Hematopoietic multipotent progenitor cell (in vitro differentiated cells): ENCODE measurements around the gene SPHK1. TPM values are rescaled to one million over a fixed set of nuclear protein-coding genes. Genes with fewer than 3 reads are reported as not detected.

Experiments
- DNase-seq, 3 donors: peaks; one replicate each; pipeline ENCODE4 v3.0.0-alpha.2; 2011 to 2015; ENCODE audit warnings: low read depth in 2 of 3, low spot score in 2 of 3
- total RNA-seq: library from RNA; depleted of rRNA; stranded (reverse); fragments of >200 nt; gene quantifications from one replicate; pipeline ENCODE4 v1.2.3, GENCODE V29; 2012

SPHK1 gene
- total RNA-seq, 1 donor = 7.5 TPM

DNA sequence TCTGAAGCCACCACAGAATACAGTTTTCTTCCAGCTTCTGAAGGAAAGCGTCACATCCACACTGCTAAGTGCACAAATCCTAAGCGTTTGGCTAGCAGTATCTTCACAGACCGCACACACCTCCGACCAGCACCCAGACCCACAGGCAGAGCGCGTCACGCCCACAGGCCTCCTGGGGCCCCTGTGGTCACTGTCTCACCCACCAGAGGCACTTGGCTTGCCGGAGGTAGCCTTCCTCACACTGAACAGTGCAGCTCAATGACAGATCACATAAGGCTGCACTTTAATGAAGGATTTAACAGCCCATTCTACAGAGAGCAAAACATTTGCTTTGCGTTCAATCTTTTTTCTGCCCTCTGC, 21.2 kb downstream of the SPHK1 start:
- DNase-seq = no peak

DNA sequence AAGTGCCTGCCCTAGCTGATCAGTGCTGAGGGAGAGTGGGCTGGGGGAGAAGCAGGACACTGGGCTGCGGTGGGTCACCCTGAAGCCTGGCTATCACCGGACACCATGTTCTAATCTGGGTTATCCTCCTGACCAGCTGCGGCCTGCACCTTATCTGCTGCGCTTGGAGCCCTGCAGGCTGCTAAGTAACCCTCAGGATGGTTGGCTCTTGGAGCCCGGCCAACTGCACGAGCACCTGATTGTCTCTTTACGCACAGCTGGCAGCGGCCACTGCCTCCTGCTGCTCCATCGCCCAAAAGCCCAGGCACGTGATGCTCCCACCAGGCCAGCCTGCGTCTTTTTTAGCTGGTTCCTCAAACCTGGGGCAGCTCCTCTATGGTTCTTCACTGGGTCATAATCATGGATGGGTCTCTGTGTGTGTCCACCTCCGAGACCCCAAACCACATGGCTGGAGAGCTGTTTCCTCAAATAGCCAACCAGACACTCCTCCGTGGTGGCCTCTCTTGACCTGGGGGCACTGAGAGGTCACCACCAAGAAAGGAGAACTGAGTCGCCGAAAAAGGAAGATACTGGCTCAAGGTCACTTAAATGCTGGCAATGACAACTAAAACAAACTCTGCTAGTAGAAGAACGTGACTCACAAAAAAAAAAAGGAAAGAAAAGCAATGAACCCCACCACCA, 21.7 kb downstream of the SPHK1 start:
- no peak for DNase-seq

- DNase-seq = no peak
These were observed 23.1 kb downstream of the SPHK1 start for GRCh38 chr17:76407509-76407908.

DNA sequence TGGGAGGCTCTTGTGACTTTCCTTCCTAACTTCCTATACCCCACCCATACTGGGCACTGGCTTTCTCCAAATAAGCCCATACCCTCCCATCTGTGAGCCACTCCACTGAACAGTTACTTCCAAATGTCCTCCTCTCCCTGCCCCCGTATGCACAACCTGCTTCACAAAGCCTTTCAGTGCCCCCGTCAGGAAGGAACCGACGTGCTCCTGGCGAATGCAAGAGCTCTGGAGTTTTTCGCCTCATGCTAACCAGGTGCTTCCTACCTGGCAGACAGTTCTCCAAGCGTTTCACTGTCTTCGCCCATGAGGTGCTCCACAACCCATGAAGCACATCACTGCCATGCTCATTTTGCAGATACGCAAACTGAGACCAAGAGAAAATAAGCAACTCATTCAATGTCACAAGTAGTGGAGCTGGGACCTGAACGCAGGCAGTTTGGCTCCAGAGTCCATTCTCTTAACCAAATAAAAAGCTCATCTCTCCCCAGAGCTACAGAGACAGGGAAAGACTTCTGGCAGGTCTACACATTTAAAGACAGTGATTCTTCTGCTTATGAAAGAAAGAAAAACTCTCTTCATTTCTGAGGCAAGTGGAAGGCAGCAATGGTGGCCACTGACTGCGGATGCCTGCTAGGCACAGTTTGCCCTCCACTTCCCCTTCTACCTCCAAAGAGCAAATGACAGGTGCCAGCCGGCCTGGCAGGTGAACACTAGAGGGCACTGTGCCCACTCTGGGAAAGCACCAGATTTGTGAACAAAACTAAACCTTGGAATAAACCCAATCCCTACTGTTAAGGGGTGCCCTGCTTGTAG, 23.8 kb downstream of the SPHK1 start:
- peak; percentile 47 to 89 (median 71) for DNase-seq

GRCh38 chr17:76410328-76410965, 26.0 kb downstream of the SPHK1 start:
- DNase-seq = no peak

DNA sequence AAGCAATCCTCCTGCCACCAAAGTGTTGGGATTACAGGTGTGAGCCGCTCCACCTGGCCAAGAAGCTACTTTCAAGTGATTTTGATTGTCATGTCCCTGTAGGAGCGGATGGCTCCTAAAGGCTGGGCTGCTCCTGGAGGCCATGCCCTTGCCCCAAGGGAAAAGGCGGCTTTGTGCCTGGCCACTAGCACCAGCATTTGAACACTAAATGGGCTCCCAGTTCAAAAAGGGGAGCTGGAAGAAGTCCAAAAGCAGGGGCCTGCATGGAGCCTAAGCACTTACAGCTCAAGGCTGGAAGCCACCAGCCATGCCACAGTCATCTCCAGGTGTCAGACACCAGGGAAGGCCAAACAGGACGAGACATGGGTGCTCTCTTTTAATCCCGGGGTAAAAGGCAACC, 26.8 kb downstream of the SPHK1 start:
- DNase-seq = no peak

DNA sequence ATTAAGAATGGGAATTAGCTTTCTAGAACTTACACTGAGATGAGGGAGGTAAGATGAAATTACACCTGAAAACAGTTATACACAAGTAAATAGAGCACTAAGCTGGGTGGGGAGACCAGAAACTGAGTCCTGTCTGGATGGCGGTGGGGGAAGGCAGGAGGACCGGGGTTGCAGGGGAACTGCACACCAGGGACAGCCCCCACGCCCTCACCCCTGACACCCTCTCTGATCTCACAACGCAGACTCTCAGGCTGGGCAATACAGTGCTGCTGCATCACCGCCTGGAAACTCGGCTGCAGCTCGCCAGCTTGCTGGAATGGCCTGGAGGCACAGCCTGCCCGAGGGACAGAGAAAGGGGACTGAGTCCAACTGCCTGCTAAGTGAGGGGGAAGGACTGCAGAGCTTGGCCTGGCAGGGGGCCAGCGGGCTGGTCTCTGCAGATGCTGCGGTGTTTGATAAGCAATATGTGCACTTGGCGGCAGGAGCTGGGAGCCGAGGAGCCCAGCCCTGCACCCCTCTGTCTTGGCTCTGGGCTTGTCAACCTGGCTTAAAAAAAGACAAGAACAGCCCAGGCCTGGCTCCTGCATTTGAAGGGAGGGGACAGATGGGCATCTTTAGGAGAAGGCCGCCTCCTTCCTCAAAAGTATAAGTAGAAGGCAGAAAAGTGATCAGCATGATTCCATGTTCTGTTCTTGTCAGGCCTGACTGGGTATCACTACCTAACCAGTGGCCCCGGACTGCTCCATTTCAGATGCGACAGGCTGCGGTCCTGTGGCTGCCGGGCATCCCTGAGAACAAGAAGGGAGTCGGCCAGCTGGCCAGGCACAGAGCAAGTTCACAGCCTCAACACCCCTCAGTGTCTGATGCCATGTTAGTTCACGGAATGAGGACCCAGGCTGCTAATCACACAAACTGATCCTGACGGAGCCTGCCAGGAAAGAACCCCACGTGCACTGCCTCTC, 30.2 kb downstream of the SPHK1 start:
- DNase-seq = peak in 2 of 3 donors; percentile 63 to 85

DNA sequence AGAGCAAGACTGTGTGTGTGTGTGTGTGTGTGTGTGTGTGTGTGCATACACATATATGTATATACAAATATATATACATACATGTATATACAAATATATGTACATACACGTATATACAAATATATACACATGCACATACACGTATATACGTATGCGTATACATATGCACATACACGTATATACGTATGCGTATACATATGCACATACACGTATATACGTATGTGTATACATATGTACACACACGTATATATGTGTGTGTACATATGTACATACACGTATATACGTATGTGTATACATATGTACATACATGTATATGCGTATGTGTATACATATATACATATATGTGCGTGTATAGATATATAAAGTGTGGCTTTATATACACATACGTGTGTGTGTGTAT, 31.4 kb downstream of the SPHK1 start:
- no peak for DNase-seq

- DNase-seq = no peak
These were observed 32.0 kb downstream of the SPHK1 start for GRCh38 chr17:76416457-76416856.

- no peak for DNase-seq
These were observed 32.5 kb downstream of the SPHK1 start for GRCh38 chr17:76416899-76417298.

DNA sequence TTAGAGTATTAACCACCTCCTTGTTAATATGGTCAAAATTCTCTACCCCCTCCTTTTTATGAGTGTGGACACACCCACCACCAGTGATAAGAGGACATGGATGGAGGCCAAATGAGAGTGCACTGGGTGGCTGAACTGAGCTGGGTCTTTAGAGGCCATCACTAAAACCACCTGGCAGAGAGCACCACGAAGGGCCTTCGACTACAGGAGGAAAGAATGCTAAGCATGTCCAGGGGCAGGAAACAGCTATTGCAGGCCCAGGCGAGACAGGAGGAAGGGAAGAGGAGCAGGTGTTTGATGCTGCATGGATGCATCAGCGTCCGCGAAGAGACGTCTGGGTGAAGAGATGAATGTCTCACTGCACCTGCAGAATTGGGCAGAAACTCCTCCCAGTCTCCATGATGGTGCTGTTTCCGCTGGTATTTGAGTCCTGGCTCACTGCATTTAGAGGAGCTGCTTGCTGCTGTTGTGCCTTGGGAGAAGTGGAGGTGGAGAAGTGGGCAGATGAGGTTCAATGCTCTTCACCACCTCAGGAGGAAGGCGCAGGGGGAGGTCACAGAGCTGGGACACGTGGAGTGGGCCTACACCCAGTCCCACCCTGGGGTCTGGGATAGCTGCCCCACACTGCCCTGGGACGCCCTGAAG, 33.2 kb downstream of the SPHK1 start:
- no peak for DNase-seq

DNA sequence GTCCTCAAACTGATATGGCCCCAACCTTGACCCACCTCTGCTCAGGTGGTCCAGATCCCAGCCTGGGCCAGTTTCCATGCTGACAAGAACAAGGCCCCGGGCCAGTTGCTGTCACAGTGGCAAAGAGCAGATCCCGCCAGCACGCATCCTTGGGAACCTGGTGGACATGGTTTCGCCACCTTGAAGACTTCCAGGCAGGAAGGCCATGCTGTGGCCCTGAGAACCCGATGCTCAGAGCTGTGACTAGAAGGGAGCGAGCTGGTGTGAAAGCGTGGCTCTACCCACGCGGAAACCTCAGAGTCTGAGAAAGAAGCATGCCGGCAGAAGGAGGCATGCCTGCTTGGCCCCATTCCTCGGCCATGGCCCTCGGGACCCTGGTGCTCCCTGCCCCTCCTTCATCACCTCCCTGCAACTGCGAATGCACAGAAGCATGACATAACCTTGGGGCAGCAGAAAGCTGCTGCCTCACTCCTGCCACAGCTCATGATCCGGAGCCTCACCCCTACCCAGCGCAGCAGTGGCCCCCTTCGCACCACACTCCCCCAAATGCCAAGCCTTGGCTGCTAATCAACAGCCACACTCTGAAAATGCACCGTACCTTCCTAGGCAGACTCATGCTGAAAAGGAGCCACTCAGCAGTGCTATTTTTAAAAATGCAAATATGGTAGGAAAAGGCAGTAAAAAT, 35.3 kb downstream of the SPHK1 start:
- DNase-seq = no peak

DNA sequence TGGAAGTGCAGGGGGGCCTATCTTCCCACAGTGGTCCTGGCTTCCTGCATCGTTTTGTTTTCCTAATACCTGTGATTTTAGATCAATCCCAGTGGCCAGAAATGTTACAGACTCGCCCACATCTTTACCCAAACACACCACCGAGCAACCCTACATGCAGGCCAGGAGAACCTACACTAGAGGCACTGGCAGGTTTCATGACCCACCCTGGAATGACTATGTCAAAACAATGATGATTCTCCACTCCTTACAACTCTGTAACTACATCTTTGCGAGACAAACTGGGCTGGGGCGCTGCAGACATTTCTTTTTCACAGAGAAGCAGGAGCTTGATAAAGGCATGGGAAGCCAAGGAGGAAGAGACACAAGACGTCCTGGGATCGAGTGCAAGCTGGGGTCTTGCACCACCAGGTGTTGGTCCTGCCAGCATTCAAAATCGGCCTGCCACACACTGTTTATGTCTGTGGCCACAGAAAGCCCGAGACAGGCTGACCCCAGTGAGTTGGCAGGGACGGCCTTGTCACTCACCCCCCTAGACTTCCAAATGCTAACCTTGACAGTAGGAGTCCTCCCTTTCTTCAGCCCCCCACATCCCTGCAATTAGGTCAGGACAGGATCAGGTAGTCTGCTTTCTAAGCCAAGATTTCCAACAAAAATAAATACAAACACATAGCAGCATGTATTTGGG, 36.1 kb downstream of the SPHK1 start:
- no peak for DNase-seq

- DNase-seq = no peak
These were observed 36.6 kb downstream of the SPHK1 start for GRCh38 chr17:76421044-76421407.

- DNase-seq = no peak
These were observed 38.0 kb downstream of the SPHK1 start for GRCh38 chr17:76422406-76422805.

- no peak for DNase-seq
These were observed 38.5 kb downstream of the SPHK1 start for GRCh38 chr17:76422860-76423259.

DNA sequence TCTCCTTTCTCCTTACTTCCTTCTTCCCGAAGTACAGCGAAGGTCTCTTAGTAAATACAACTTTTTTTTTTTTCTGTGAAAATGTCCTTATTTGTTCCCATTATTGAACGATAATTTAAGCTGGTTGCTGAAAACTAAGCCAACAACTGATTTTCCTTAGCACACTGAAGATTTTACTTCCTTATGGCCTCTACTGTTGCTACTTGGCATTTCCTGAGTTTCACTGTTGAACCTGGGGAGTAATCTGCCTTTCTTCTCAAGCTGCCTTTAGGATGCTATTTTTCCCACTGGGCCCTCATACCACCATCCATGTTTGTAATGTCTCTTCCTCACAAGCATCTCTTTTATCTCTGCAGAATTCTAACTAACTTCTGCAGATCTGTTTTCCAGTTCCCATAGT, 42.4 kb downstream of the SPHK1 start:
- no peak for DNase-seq

DNA sequence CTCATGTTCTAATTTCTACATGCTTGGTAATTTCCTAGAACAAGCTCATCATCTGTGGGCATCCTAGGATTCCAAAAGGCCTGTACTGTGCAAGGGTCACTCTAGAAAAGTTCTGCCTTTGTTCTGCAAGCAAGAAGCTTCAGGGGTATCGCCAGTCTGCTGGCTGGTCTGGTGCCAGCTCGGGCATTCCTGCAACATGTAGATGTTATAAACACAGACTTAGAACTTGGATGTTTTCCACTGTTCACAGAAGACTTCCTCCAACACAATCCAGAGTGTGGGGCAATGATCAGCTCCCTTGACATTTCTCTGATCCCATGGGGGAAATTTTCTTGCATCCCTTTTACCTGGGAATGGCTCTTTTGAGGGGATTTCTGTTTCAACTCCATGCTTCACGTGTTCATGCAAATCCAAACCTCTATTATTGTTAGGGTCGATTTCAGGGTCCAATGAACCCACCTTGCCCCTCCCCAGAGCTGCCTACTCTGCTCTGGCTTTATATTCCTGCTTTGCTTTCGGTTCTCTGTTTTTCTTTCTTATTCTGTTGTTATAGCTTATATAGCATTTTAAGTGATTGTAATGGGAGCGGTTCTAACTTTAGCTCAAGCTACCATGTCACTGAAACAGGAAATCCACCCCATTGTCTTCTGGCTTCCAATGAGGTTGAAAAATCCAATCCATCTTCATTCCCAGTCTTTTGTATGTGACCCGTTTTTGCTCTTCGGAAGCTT, 43.3 kb downstream of the SPHK1 start:
- no peak for DNase-seq
